Measurements from ENCODE around the gene MAP3K2.

MAP3K2 gene

DNA sequence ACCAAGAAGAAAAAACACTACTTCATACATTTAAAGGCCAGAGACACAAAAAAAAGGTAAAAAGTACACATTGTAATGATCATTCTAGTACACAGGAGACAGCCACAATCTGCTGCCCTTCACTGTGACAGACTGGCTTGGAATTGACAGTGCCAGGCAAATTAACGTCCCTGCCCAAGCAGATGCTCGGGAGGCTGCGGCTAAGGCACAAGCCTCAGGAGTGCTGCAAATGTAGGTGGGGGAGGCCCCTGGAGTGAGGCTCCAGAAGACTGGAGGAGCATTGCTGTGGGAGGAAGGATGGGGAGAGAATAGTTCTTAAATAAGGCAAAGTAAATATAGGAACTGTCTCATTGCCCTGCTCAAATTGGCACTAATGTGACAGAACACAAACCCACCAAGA, 112.4 kb downstream of the MAP3K2 start:
- Mint-ChIP-seq H3K27ac (peak overlapping the region; percentile 93), H3K4me1 (no peaks in the 10 kb centered on the region), H3K36me3 (ENCODE audit: low read depth) (peaks cover 90% of the 10 kb centered on the region), H3K4me3 (no peak overlapping the region), H3K9me3 (no peaks in the 10 kb centered on the region), H3K27me3 (ENCODE audit: low read depth, poor library complexity) (no peaks in the 10 kb centered on the region)
- TF ChIP-seq, protein P1, sequence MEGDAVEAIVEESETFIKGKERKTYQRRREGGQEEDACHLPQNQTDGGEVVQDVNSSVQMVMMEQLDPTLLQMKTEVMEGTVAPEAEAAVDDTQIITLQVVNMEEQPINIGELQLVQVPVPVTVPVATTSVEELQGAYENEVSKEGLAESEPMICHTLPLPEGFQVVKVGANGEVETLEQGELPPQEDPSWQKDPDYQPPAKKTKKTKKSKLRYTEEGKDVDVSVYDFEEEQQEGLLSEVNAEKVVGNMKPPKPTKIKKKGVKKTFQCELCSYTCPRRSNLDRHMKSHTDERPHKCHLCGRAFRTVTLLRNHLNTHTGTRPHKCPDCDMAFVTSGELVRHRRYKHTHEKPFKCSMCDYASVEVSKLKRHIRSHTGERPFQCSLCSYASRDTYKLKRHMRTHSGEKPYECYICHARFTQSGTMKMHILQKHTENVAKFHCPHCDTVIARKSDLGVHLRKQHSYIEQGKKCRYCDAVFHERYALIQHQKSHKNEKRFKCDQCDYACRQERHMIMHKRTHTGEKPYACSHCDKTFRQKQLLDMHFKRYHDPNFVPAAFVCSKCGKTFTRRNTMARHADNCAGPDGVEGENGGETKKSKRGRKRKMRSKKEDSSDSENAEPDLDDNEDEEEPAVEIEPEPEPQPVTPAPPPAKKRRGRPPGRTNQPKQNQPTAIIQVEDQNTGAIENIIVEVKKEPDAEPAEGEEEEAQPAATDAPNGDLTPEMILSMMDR (IDR thresholded peaks at IDR 0.05): no peak
- no peak for DNase-seq

DNA sequence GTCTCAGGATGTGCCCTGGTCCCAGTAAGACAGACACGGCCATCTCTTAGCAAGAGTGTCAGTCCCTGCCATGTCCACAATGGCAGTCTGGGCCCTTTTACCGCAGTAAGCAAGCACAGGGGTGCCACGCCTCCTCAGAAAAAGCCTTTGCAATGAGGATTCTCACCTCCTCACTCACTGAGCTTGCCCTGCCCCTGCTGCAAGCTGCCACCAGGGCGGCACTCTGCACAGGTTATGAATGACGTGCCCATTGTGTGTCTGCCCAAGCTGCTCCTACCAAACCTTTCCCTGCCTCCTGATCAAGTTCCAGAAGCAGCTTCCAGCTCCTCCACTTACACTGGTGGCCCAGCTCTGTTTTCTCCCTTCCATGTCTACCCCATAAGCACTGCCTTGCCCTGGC, 117.1 kb downstream of the MAP3K2 start:
- Mint-ChIP-seq H3K4me1 (no peaks in the 10 kb centered on the region), H3K9me3 (peaks cover 24% of the 10 kb centered on the region), H3K36me3 (ENCODE audit: low read depth) (peaks cover 92% of the 10 kb centered on the region)

DNA sequence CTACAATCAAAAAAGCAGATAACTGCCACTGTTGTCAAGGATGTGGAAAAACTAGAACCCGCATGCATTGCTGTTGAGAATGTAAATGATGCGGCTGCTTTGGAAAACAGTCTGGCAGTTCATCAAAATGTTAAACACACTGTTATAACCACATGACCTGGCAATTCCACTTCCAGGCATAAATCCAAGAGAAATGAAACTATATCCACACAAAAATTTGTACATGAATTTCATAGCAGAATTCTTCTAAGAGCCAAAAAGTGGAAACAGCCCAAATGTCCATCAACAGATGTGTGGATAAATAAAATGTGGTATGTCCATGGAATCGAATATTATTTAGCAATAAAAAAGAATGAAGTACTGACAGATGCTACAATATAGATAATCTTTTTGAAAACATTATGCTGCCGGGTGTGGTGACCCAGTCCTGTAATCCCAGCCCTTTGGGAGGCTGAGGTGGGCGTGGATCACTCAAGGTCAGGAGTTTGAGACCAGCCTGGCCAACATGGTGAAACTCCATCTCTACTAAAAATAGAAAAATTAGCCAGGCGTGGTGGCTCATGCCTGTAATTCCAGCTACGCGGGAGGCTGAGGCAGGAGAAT, 125.9 kb downstream of the MAP3K2 start:
- H3K9me3 Mint-ChIP-seq: peaks cover 18% of the 10 kb centered on the region
- peaks cover 99% of the 10 kb centered on the region for H3K36me3 Mint-ChIP-seq (ENCODE audit: low read depth)
- H3K27me3 Mint-ChIP-seq (ENCODE audit: low read depth, poor library complexity): no peaks in the 10 kb centered on the region
- no peaks in the 10 kb centered on the region for H3K4me1 Mint-ChIP-seq
- TF ChIP-seq, protein P1 (IDR thresholded peaks at IDR 0.05): no peak
- H3K4me3 Mint-ChIP-seq: no peak overlapping the region
- no peak for DNase-seq
- H3K27ac Mint-ChIP-seq: no peak overlapping the region

More for the DNA sequence above, 117.1 kb downstream of the MAP3K2 start:
- TF ChIP-seq, protein P1 (IDR thresholded peaks at IDR 0.05): no peak
- Mint-ChIP-seq H3K4me3 (no peak overlapping the region), H3K27ac (no peak overlapping the region), H3K27me3 (ENCODE audit: low read depth, poor library complexity) (no peaks in the 10 kb centered on the region)
- DNase-seq: no peak

DNA sequence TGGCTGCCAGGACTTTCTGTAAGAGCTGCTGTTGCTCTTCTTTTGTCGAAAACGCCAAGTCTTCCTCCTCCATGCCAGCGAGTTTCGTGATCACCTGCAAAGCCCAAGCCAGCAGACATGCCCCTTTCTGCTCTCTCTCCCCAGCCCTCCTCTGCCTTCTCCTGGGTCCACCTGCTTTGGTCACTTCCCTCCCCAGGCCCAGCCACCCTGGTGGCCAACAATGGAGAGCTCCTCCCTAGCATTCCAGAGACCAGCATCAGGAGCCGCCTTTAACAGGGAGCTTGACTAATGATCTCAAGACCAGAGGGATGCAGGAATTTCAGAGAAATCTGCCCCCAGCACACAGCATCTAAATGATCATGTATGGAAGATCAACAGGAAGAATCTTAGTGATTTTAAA, 128.4 kb downstream of the MAP3K2 start:
- peaks cover 12% of the 10 kb centered on the region for H3K4me1 Mint-ChIP-seq
- H3K27ac Mint-ChIP-seq: peak overlapping the region; percentile 77
- peaks cover under 1% of the 10 kb centered on the region for H3K9me3 Mint-ChIP-seq
- no peak overlapping the region for H3K4me3 Mint-ChIP-seq
- TF ChIP-seq, protein P1 (IDR thresholded peaks at IDR 0.05): no peak
- peaks cover 2% of the 10 kb centered on the region for H3K27me3 Mint-ChIP-seq (ENCODE audit: low read depth, poor library complexity)
- H3K36me3 Mint-ChIP-seq (ENCODE audit: low read depth): peaks cover 89% of the 10 kb centered on the region
- no peak for DNase-seq

DNA sequence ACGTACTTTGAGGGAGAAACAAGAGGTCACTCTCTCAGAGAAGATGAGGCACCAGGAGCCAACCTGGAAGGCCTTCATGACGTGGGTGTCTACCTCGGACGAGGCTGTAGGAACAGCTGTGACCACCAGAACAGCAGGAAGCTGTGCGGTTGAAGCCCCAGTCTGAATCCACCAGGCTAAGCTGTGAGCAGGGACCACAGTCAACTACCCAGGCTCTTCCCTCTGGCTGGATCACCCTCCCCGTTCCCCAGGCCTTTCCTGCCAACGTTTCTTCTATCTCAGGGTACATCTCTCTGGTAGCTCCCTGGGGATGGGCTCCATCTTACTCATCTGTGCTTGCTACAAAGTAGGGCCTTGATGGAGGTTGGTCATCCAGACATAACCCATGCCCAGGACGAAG, 130.9 kb downstream of the MAP3K2 start:
- Mint-ChIP-seq H3K27ac (peak overlapping the region; percentile 87), H3K4me3 (no peak overlapping the region), H3K9me3 (no peaks in the 10 kb centered on the region), H3K4me1 (peaks cover 12% of the 10 kb centered on the region), H3K36me3 (ENCODE audit: low read depth) (peaks cover 69% of the 10 kb centered on the region), H3K27me3 (ENCODE audit: low read depth, poor library complexity) (peaks cover 2% of the 10 kb centered on the region)
- no peak for DNase-seq
- TF ChIP-seq, protein P1 (IDR thresholded peaks at IDR 0.05): no peak

DNA sequence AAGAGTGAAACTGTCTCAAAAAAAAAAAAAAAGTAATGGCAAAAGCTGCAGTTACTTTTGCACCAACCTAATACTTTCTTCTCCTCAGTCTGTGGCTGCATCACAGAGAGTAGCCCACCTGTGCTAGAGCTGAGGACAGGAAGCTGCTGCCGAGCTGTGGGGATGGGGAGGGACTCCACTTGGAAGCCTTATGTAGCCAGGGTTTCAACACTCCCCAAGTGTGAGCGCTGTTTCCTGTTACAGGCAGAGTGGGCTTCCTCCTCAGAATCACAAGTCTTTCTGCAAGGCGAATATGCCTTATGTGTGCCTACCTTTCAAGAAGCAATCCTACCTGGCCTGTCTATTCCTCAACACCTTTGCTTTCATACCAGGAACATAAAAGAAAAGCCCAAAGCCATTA, 131.4 kb downstream of the MAP3K2 start:
- no peaks in the 10 kb centered on the region for H3K9me3 Mint-ChIP-seq
- peaks cover 12% of the 10 kb centered on the region for H3K4me1 Mint-ChIP-seq
- TF ChIP-seq, protein P1 (IDR thresholded peaks at IDR 0.05): no peak
- H3K36me3 Mint-ChIP-seq (ENCODE audit: low read depth): peaks cover 67% of the 10 kb centered on the region
- H3K27ac Mint-ChIP-seq: no peak overlapping the region
- H3K4me3 Mint-ChIP-seq: no peak overlapping the region
- no peak for DNase-seq
- H3K27me3 Mint-ChIP-seq (ENCODE audit: low read depth, poor library complexity): peaks cover 2% of the 10 kb centered on the region
